Stimulated activated CD4-positive, alpha-beta T cell treated with anti-CD3 and anti-CD28 coated beads, Interleukin-1b, Interleukin-23, amount 100 ng/mL, for 48 hours (primary cell): Measurements from ENCODE around the gene SORBS1.

ENCODE experiments used
- DNase-seq: peaks from one replicate; pipeline ENCODE4 v3.0.0-alpha.2; 2020

Gene SORBS1

GRCh38 chr10:95406651-95407280 lies 154.4 kb downstream of the SORBS1 start:
- DNase-seq: no peak

- DNase-seq: no peak
Observed at GRCh38 chr10:95405655-95406054, 155.5 kb downstream of the SORBS1 start.

GRCh38 chr10:95404864-95405263 lies 156.3 kb downstream of the SORBS1 start:
- no peak for DNase-seq

- DNase-seq: no peak
Observed at GRCh38 chr10:95404462-95404858, 156.7 kb downstream of the SORBS1 start.

GRCh38 chr10:95403700-95404461 lies 157.3 kb downstream of the SORBS1 start:
- no peak for DNase-seq

GRCh38 chr10:95401704-95402469 lies 159.3 kb downstream of the SORBS1 start:
- no peak for DNase-seq

- no peak for DNase-seq
Observed at GRCh38 chr10:95400787-95401186, 160.4 kb downstream of the SORBS1 start.

GRCh38 chr10:95399183-95399582 lies 162.0 kb downstream of the SORBS1 start:
- no peak for DNase-seq

- no peak for DNase-seq
Observed at GRCh38 chr10:95397747-95398146, 163.4 kb downstream of the SORBS1 start.

GRCh38 chr10:95395947-95396449 lies 165.2 kb downstream of the SORBS1 start:
- no peak for DNase-seq

GRCh38 chr10:95394161-95394880 lies 166.8 kb downstream of the SORBS1 start:
- DNase-seq: peak; percentile 28

GRCh38 chr10:95392681-95393164 lies 168.4 kb downstream of the SORBS1 start:
- DNase-seq: no peak

GRCh38 chr10:95392217-95392584 lies 169.0 kb downstream of the SORBS1 start:
- no peak for DNase-seq

GRCh38 chr10:95391581-95392216 lies 169.5 kb downstream of the SORBS1 start:
- DNase-seq: no peak

GRCh38 chr10:95391164-95391563 lies 170.0 kb downstream of the SORBS1 start:
- no peak for DNase-seq

GRCh38 chr10:95389982-95390381 lies 171.2 kb downstream of the SORBS1 start:
- DNase-seq: no peak

GRCh38 chr10:95389176-95389575 lies 172.0 kb downstream of the SORBS1 start:
- no peak for DNase-seq

- DNase-seq: no peak
Observed at GRCh38 chr10:95388539-95388938, 172.6 kb downstream of the SORBS1 start.

GRCh38 chr10:95388109-95388471 lies 173.1 kb downstream of the SORBS1 start:
- no peak for DNase-seq

- DNase-seq: peak; percentile 40
Observed at GRCh38 chr10:95384011-95384704, 177.0 kb downstream of the SORBS1 start.

- DNase-seq: no peak
Observed at GRCh38 chr10:95382596-95382995, 178.6 kb downstream of the SORBS1 start.

- no peak for DNase-seq
Observed at GRCh38 chr10:95382174-95382573, 179.0 kb downstream of the SORBS1 start.
